GM12878 (cell line): Measurements from ENCODE around the gene EHBP1L1. TPM values are rescaled to one million over a fixed set of nuclear protein-coding genes. Genes with fewer than 3 reads are reported as not detected.

ENCODE experiments used
- ATAC-seq: fragments of 200-7000 bp; cut with Tn5 transposase; 3 replicates; pipeline ENCODE4 v1.9.1; 2020; ENCODE audit warnings: mild to moderate bottlenecking, moderate library complexity
- BruUV-seq: library from RNA; stranded (reverse); fragments of 400-500 nt; replicated peaks from 2 replicates; lab custom pipeline; 2021; lab: Mats Ljungman, UMichigan
- CTCF ChIA-PET: fragments of 300-600 bp; sonication (Branson Sonifier 250); formaldehyde crosslinking; extraction: SDS; loops from one replicate; lab custom pipeline; 2021; ENCODE audit warnings: inconsistent platforms; lab: Yijun Ruan, JAX
- POLR2A ChIA-PET: fragments of 350-600 bp; formaldehyde crosslinking; extraction: SDS; loops from one replicate; lab custom pipeline; 2021; ENCODE audit warnings: inconsistent platforms; lab: Charles Lee
- RAD21 ChIA-PET: fragments of 300-600 bp; sonication (Branson Sonifier 250); formaldehyde crosslinking; loops from one replicate; lab custom pipeline; 2023; ENCODE audit warnings: antibody characterized with exemption; ENCODE audit not compliant: unreplicated experiment; lab: Charles Lee
- SMC1A ChIA-PET: fragments of 300-600 bp; sonication (Branson Sonifier 250); formaldehyde crosslinking; loops from one replicate; lab custom pipeline; 2023; ENCODE audit not compliant: unreplicated experiment, uncharacterized antibody; lab: Charles Lee
- DNase-seq: peaks from one replicate; pipeline ENCODE4 v3.0.0-alpha.2; 2011; ENCODE audit warnings: low read depth, low spot score
- FAIRE-seq: peaks from 3 replicates; lab custom pipeline; 2011; peaks lifted over from hg19 to GRCh38; lab: Jason Lieb, UNC
- H2AFZ ChIP-seq: 2 replicates; pipeline ENCODE4 v1.6.0; 2011; ENCODE audit warnings: low read depth, low read length, control low read depth; ENCODE audit not compliant: control insufficient read depth
- H3K27ac ChIP-seq: 2 replicates; pipeline ENCODE4 v1.5.1; 2011; ENCODE audit warnings: control low read depth; ENCODE audit not compliant: control insufficient read depth, insufficient read depth
- H3K27me3 ChIP-seq, 2 experiments: replicated peaks in 1 of 2; 2 replicates each; pipeline versions ENCODE4 v1.6.0 to v1.6.1; 2011; ENCODE audit warnings: low read length in 1 of 2; ENCODE audit not compliant: control insufficient read depth in 2 of 2, insufficient read depth in 2 of 2
- H3K36me3 ChIP-seq, 2 experiments: 2 replicates each; pipeline ENCODE4 v1.5.1; 2011; ENCODE audit warnings: low read length in 1 of 2; ENCODE audit not compliant: control insufficient read depth in 2 of 2, insufficient read depth in 2 of 2
- H3K4me1 ChIP-seq: 2 replicates; pipeline ENCODE4 v1.6.1; 2011; ENCODE audit warnings: mild to moderate bottlenecking, low read length, moderate library complexity, mixed read lengths; ENCODE audit not compliant: control insufficient read depth, insufficient read depth
- H3K4me2 ChIP-seq: 2 replicates; pipeline ENCODE4 v1.6.0; 2011; ENCODE audit warnings: control low read depth; ENCODE audit not compliant: control insufficient read depth, insufficient read depth
- H3K4me3 ChIP-seq: fragments of 200-600 bp; sonication (generic); 2 replicates; pipeline ENCODE4 v1.5.1; 2016
- H3K79me2 ChIP-seq: 2 replicates; pipeline ENCODE4 v1.6.0; 2011; ENCODE audit warnings: low read length; ENCODE audit not compliant: control insufficient read depth, insufficient read depth
- H3K9ac ChIP-seq: 2 replicates; pipeline ENCODE4 v1.8.0; 2011; ENCODE audit warnings: low read length, control low read depth, mixed read lengths; ENCODE audit not compliant: control insufficient read depth, insufficient read depth
- H3K9me3 ChIP-seq: replicated peaks from 3 replicates; pipeline ENCODE4 v1.5.1; 2011; ENCODE audit warnings: mild to moderate bottlenecking, low read length; ENCODE audit not compliant: control insufficient read depth, insufficient read depth
- H4K20me1 ChIP-seq: 2 replicates; pipeline ENCODE4 v1.6.0; 2011; ENCODE audit not compliant: control insufficient read depth, insufficient read depth
- ATF3 ChIP-seq: IDR thresholded peaks from 2 replicates; pipeline ENCODE4 v1.6.1; 2011; ENCODE audit warnings: low read depth, mild to moderate bottlenecking, low read length, moderate library complexity, borderline replicate concordance; ENCODE audit errors: extremely low read depth
- BCL11A ChIP-seq: IDR thresholded peaks from 2 replicates; pipeline ENCODE4 v1.6.1; 2011; ENCODE audit warnings: low read depth, low read length
- BHLHE40 ChIP-seq, 2 experiments: fragments of 450-650 bp in 1 of 2; IDR thresholded peaks; 2 replicates each; pipeline ENCODE4 v1.6.1; 2011 to 2017; ENCODE audit warnings: low read depth in 2 of 2, borderline replicate concordance in 1 of 2, improper control_type of control experiment in 1 of 2, low read length in 1 of 2, mild to moderate bottlenecking in 1 of 2
- CHD2 ChIP-seq: IDR thresholded peaks from 2 replicates; pipeline ENCODE4 v1.6.1; 2011; ENCODE audit warnings: low read depth, low read length, improper control_type of control experiment, borderline replicate concordance
- DPF2 ChIP-seq: fragments of 450-650 bp; IDR thresholded peaks from 2 replicates; pipeline ENCODE4 v1.6.1; 2017; ENCODE audit warnings: mild to moderate bottlenecking
- GATAD2B ChIP-seq: fragments of 450-650 bp; conservative IDR thresholded peaks from 2 replicates; pipeline ENCODE4 v1.6.1; 2017; ENCODE audit warnings: low read depth, mild to moderate bottlenecking, moderate library complexity
- HDAC2 ChIP-seq: fragments of 200-600 bp; sonication (generic); IDR thresholded peaks from 2 replicates; pipeline ENCODE4 v1.6.1; 2017
- IKZF1 ChIP-seq: fragments of 450-650 bp; conservative IDR thresholded peaks from 2 replicates; pipeline ENCODE4 v1.6.1; 2017; ENCODE audit warnings: antibody characterized with exemption, mild to moderate bottlenecking
- IRF4 ChIP-seq: IDR thresholded peaks from 2 replicates; pipeline ENCODE4 v1.6.1; 2011; ENCODE audit warnings: low read depth, low read length
- MTA3 ChIP-seq: IDR thresholded peaks from 2 replicates; pipeline ENCODE4 v1.6.1; 2012; ENCODE audit warnings: low read length, inconsistent platforms, borderline replicate concordance
- MYC ChIP-seq: IDR thresholded peaks from 2 replicates; pipeline ENCODE4 v1.6.1; 2011; ENCODE audit warnings: mild to moderate bottlenecking, low read length, moderate library complexity, inconsistent platforms; ENCODE audit not compliant: insufficient read depth, insufficient replicate concordance, insufficient read length, severe bottlenecking
- NR2C1 ChIP-seq: fragments of 450-650 bp; IDR thresholded peaks from 2 replicates; pipeline ENCODE4 v1.6.1; 2017; ENCODE audit warnings: antibody characterized with exemption, mild to moderate bottlenecking, moderate library complexity
- RAD21 ChIP-seq: IDR thresholded peaks from 2 replicates; pipeline ENCODE4 v1.6.1; 2011; ENCODE audit warnings: mild to moderate bottlenecking, low read depth, low read length, moderate library complexity; ENCODE audit not compliant: insufficient read depth
- RCOR1 ChIP-seq: conservative IDR thresholded peaks from 2 replicates; pipeline ENCODE4 v1.6.1; 2012; ENCODE audit warnings: low read depth, low read length, improper control_type of control experiment
- RELA ChIP-seq: fragments of 450-650 bp; IDR thresholded peaks from 2 replicates; pipeline ENCODE4 v1.8.0; 2014; ENCODE audit warnings: borderline replicate concordance; ENCODE audit not compliant: partially characterized antibody
- TCF3 ChIP-seq: IDR thresholded peaks from 2 replicates; pipeline ENCODE4 v1.6.1; 2012; ENCODE audit warnings: low read depth, mild to moderate bottlenecking, low read length, borderline replicate concordance; ENCODE audit not compliant: insufficient read depth
- ZNF24 ChIP-seq: fragments of 450-650 bp; IDR thresholded peaks from 2 replicates; pipeline ENCODE4 v1.6.1; 2017; ENCODE audit warnings: antibody characterized with exemption, mild to moderate bottlenecking
- WGBS: methylation state at CpG from one replicate; pipeline ENCODE4 v1.1.6; 2016; ENCODE audit warnings: low lambda C conversion rate; ENCODE audit not compliant: insufficient replicate concordance, insufficient coverage; ENCODE audit errors: missing lambda C conversion rate; 5-methylcytosine and 5-hydroxymethylcytosine counted together
- in situ Hi-C: fragments of 300-500 bp; cut with MboI; formaldehyde crosslinking; loops from 9 replicates; pipeline ENCODE4 v1.14.3; 2018; ENCODE audit warnings: mixed read lengths
- intact Hi-C: fragments of 100-400 bp; cut with micrococcal nuclease; formaldehyde crosslinking; loops from one replicate; pipeline ENCODE4 v1.14.2; 2022; ENCODE audit not compliant: unreplicated experiment
- polyA plus RNA-seq, 11 experiments: library from polyadenylated mRNA; depleted of rRNA in 4 of 11; unstranded in 6 of 11; stranded (reverse) in 5 of 11; fragments of >200 nt; fragmentation: Nextera tagmentation in 4 of 11; fragmentation: Illumina TruSeq in 1 of 11; extraction: Ambion mirVana in 4 of 11; extraction: Trizol in 1 of 11; gene quantifications; 1 replicate in 1 of 11; 2 replicates in 10 of 11; pipeline versions ENCODE4 v1.2.1 to v1.2.3, GENCODE V29; 2011 to 2016; ENCODE audit warnings: inconsistent platforms in 2 of 11, missing spikeins in 2 of 11, low read depth in 1 of 11
- total RNA-seq, 4 experiments: library from RNA; depleted of rRNA in 3 of 4; stranded (reverse); fragments of >200 nt in 3 of 4; fragmentation: Illumina TruSeq in 1 of 4; extraction: Trizol in 1 of 4; gene quantifications; 2 replicates each; pipeline versions ENCODE4 v1.2.1 to v1.2.3, GENCODE V29; 2013 to 2021
- TF ChIP-seq, protein P1 (sequence below): IDR thresholded peaks from 2 replicates; pipeline ENCODE4 v1.6.1; 2011; ENCODE audit warnings: borderline replicate concordance, low read depth, mild to moderate bottlenecking, moderate library complexity, mixed read lengths, low read length; ENCODE audit not compliant: insufficient read depth; ENCODE audit errors: extremely low read length

EHBP1L1 gene
- total and polyA plus RNA-seq, 10 of the 15 experiments (the other 5 are each of a cell fraction or from before 2014, with no cell fraction given), result 0.06 to 99.4 (median 32.7) TPM

DNA sequence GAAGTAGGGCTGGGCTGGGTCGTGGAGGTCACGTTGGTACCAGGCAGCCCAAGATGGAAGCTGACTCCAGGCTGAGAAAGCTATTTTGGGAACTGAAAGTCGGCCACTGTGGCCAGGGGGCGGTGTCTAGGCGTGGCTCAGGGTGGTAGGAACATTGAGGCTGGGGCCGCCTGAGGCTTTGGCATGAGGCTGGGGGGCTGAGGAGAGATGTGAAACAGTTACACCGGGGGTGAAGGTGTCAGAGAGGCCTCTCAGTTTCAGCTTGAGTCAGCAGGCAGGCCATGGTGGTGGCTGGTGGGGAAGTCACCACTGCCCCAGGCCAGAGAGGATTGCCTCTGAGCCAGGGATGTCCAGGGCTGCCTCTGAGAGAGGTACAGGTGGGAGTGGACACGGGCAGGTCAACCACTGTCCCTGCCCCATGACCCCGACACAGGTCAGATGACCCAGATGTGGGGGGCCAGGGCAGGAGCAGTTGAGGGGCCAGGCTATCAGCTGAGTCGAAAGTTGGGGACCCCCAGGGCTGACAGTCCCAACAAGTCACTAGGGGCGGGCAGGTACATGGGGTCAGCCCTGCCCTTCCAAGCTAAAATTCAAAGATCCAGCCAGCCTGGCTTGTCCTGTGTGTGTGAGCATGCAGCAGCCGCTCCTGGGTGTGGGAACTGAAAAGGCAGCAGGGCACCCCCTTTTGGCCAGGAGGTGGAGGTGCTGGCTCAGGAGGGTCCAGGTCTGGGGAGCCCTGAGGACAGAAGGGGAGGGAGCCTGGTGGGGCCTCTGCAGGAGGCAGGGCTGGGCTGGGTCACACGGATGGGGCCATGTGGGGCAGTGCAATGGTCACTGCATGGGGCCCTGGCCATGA lies 12.6 kb downstream of the EHBP1L1 start (continued):
- TF ChIP-seq IRF4 (peak; percentile 99), MYC (peak; percentile 22), RELA (peak; percentile 41), MTA3 (peak; percentile 21; the same call in 1 of the 2 replicates), DPF2 (peak; percentile 99), NR2C1 (peak; percentile 54; the same call in 1 of the 2 replicates), ZNF24 (no peak), HDAC2 (no peak), ATF3 (no peak)

- DNase-seq (no peak), ATAC-seq (peak; percentile 54), FAIRE-seq (peak; percentile 31)
- Histone ChIP-seq H3K27ac (peak overlapping the region; percentile 97), H3K9ac (peak overlapping the region; percentile 19; the same call in 1 of the 2 replicates), H4K20me1 (no peaks in the 10 kb centered on the region), H3K4me1 (peaks cover 45% of the 10 kb centered on the region), H3K36me3 (peaks cover 2 to 9% of the 10 kb centered on the region in 2 experiments; a peak in 3 of 4 replicates), H3K4me3 (no peak overlapping the region), H3K79me2 (peaks cover 16% of the 10 kb centered on the region), H3K9me3 (no peaks in the 10 kb centered on the region), H3K4me2 (peak overlapping the region; percentile 46), H2AFZ (no peak overlapping the region), H3K27me3 (no peaks in the 10 kb centered on the region)
- ChIA-PET RAD21 (interaction anchor here (0.6 to 6.5 kb wide), 10 partner anchors 13 to 315 kb away, joined by 3 to 132 read pairs (median 4); partner anchors contain the start of genes EHBP1L1, FAM89B, PCNX3 and ZNRD2), POLR2A (interaction anchor here (0.7 to 6.0 kb wide), 11 partner anchors 13 to 171 kb away, joined by 3 to 129 read pairs (median 3); partner anchors contain the start of genes EHBP1L1, FAM89B, MAP3K11 and SIPA1), SMC1A (interaction anchor here (0.9 to 6.2 kb wide), 11 partner anchors 9 to 228 kb away, joined by 3 to 93 read pairs (median 4); partner anchors contain the start of genes EHBP1L1, FAM89B, PCNX3 and ZNRD2), CTCF (interaction anchor here (0.6 to 5.9 kb wide), 12 partner anchors 12 to 928 kb away, joined by 3 to 130 read pairs (median 4); partner anchors contain the start of genes EHBP1L1, FAM89B, MAP3K11 and PCNX3)
- no TSS peak for BruUV-seq
- WGBS, result 74% methylated on average over 7 of the region's 9 CpGs
- in situ Hi-C loops (no loop called here), intact Hi-C loops (no loop called here)
- no peak for TF ChIP-seq TCF3
- no peak for TF ChIP-seq MYC
- TF ChIP-seq, protein P1, sequence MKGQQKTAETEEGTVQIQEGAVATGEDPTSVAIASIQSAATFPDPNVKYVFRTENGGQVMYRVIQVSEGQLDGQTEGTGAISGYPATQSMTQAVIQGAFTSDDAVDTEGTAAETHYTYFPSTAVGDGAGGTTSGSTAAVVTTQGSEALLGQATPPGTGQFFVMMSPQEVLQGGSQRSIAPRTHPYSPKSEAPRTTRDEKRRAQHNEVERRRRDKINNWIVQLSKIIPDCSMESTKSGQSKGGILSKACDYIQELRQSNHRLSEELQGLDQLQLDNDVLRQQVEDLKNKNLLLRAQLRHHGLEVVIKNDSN, result no peak
- TF ChIP-seq BCL11A, result 0 out of 2 replicates have a peak, but pooled peaks have one; percentile 29
- 0 out of 4 replicates have a peak, but pooled peaks of 1 of the 2 experiments have one; percentile 6 for TF ChIP-seq BHLHE40 (IDR thresholded peaks at IDR 0.05; ENCODE audit: borderline replicate concordance in 1 of 2, low read depth in 2 of 2, low read length in 1 of 2)
- 0 out of 2 replicates have a peak, but pooled peaks have one; percentile 15 for TF ChIP-seq IKZF1
- TF ChIP-seq CHD2, result no peak
- 0 out of 2 replicates have a peak, but pooled peaks have one; percentile 70 for TF ChIP-seq RCOR1
- TF ChIP-seq RAD21, result 0 out of 2 replicates have a peak, but pooled peaks have one; percentile 13
- 0 out of 2 replicates have a peak, but pooled peaks have one; percentile 45 for TF ChIP-seq GATAD2B
Measured at GRCh38 chr11:65589444-65590239, 13.8 kb downstream of the EHBP1L1 start.
